ENCODE data around the gene GALNT8.

GALNT8 gene

DNA sequence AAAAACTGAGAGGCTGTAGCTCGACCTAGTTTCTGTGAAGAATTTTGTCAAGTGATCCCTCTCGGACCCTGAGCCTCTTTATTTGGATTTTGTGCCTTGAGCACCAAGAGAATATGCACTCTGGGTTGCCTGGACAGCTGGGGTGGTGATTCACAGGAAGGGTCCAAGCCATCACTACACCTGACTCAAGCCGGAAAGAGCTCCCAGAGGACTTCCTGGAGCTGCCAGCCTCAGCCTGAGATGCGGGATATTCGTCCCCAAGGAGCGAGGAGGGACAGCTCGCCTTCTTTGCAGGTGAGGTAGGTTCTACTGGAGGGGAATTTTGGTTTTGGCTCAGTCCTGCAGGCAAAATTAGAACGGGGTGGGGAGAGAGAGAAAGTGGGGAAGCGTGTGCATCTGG, 94.3 kb downstream of the GALNT8 start:
- H3K4me1 ChIP-seq (ENCODE audit: insufficient read depth, low read length) = peaks cover 4% of the 10 kb centered on the region; the same call in 1 of the 2 replicates
- no peaks in the 10 kb centered on the region for H3K36me3 ChIP-seq (ENCODE audit: insufficient read depth, low read length)
- 87% methylated on average over 9 of the region's 9 CpGs for WGBS
- H3K4me3 ChIP-seq (ENCODE audit: low read length) = no peak overlapping the region
- peaks cover 58% of the 10 kb centered on the region for H3K27me3 ChIP-seq (ENCODE audit: insufficient read depth, low read length)
- H3K27ac ChIP-seq (ENCODE audit: low read depth, low read length) = no peak overlapping the region
- H3K9ac ChIP-seq (ENCODE audit: low read depth, low read length) = no peak overlapping the region
- no peaks in the 10 kb centered on the region for H3K9me3 ChIP-seq (ENCODE audit: insufficient read depth, low read depth, low read length)

GRCh38 chr12:4816744-4817525, 96.7 kb downstream of the GALNT8 start:
- Histone ChIP-seq H3K9ac (ENCODE audit: low read depth, low read length) (no peak overlapping the region), H3K4me3 (ENCODE audit: low read length) (no peak overlapping the region), H3K9me3 (ENCODE audit: insufficient read depth, low read depth, low read length) (no peaks in the 10 kb centered on the region), H3K27ac (ENCODE audit: low read depth, low read length) (no peak overlapping the region), H3K4me1 (ENCODE audit: insufficient read depth, low read length) (no peaks in the 10 kb centered on the region), H3K36me3 (ENCODE audit: insufficient read depth, low read length) (no peaks in the 10 kb centered on the region), H3K27me3 (ENCODE audit: insufficient read depth, low read length) (peaks cover 34% of the 10 kb centered on the region)
- 93% methylated on average over 8 of the region's 8 CpGs for WGBS

- no peaks in the 10 kb centered on the region for H3K36me3 ChIP-seq (ENCODE audit: insufficient read depth, low read length)
- WGBS = 88% methylated on average over 8 of the region's 8 CpGs
Observed at GRCh38 chr12:4817880-4818279, 97.7 kb downstream of the GALNT8 start.

DNA sequence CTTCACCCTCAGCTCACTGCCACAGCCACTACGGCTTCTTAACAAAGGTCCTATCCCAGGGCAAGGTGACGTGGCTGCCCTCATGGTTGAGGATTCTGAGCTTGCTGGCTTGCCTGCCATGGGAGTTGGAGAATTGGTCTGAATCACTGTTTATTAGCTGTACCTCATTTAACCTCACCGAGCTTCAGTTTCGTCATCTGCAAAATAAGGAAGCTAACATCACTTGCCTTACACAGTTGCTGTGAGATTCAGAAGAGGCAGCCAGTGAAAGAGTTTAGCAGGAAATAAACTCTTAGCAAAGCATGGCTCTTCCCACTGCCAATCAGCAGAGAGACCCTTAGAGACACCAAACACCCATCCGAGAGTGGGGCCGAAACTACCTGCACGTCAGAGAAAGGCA, 99.5 kb downstream of the GALNT8 start:
- Histone ChIP-seq H3K4me1 (ENCODE audit: insufficient read depth, low read length) (no peaks in the 10 kb centered on the region), H3K4me3 (ENCODE audit: low read length) (no peak overlapping the region), H3K27ac (ENCODE audit: low read depth, low read length) (no peak overlapping the region), H3K9ac (ENCODE audit: low read depth, low read length) (no peak overlapping the region), H3K9me3 (ENCODE audit: insufficient read depth, low read depth, low read length) (no peaks in the 10 kb centered on the region), H3K27me3 (ENCODE audit: insufficient read depth, low read length) (peaks cover 18% of the 10 kb centered on the region), H3K36me3 (ENCODE audit: insufficient read depth, low read length) (no peaks in the 10 kb centered on the region)
- 96% methylated on average over 7 of the region's 7 CpGs for WGBS

More at GRCh38 chr12:4817880-4818279, 97.7 kb downstream of the GALNT8 start:
- H3K27me3 ChIP-seq (ENCODE audit: insufficient read depth, low read length) = peaks cover 25% of the 10 kb centered on the region
- no peak overlapping the region for H3K4me3 ChIP-seq (ENCODE audit: low read length)
- no peaks in the 10 kb centered on the region for H3K9me3 ChIP-seq (ENCODE audit: insufficient read depth, low read depth, low read length)
- no peak overlapping the region for H3K9ac ChIP-seq (ENCODE audit: low read depth, low read length)
- H3K27ac ChIP-seq (ENCODE audit: low read depth, low read length) = no peak overlapping the region
- no peaks in the 10 kb centered on the region for H3K4me1 ChIP-seq (ENCODE audit: insufficient read depth, low read length)

- WGBS = 87% methylated on average over 7 of the region's 9 CpGs
- Histone ChIP-seq H3K27me3 (ENCODE audit: insufficient read depth, low read length) (peaks cover 8% of the 10 kb centered on the region), H3K4me3 (ENCODE audit: low read length) (no peak overlapping the region), H3K4me1 (ENCODE audit: insufficient read depth, low read length) (no peaks in the 10 kb centered on the region), H3K27ac (ENCODE audit: low read depth, low read length) (no peak overlapping the region), H3K9me3 (ENCODE audit: insufficient read depth, low read depth, low read length) (no peaks in the 10 kb centered on the region), H3K9ac (ENCODE audit: low read depth, low read length) (no peak overlapping the region), H3K36me3 (ENCODE audit: insufficient read depth, low read length) (no peaks in the 10 kb centered on the region)
Observed at GRCh38 chr12:4820971-4821370, 100.8 kb downstream of the GALNT8 start.

Data from HUES64 (cell line).